22Rv1 (cell line): Measurements from ENCODE around the gene DRD4.

ENCODE experiments used
- H3K27ac ChIP-seq: fragments of 450-650 bp; 2 replicates; pipeline ENCODE4 v1.5.1; 2017
- ZFX ChIP-seq: fragments of 450-650 bp; IDR thresholded peaks from 2 replicates; pipeline ENCODE4 v1.6.1; 2017; ENCODE audit warnings: antibody characterized with exemption, borderline replicate concordance
- TF ChIP-seq, protein P1 (sequence below): fragments of 450-650 bp; IDR thresholded peaks from 2 replicates; pipeline ENCODE4 v1.5.1; 2017; ENCODE audit warnings: mild to moderate bottlenecking

DRD4 gene

DNA sequence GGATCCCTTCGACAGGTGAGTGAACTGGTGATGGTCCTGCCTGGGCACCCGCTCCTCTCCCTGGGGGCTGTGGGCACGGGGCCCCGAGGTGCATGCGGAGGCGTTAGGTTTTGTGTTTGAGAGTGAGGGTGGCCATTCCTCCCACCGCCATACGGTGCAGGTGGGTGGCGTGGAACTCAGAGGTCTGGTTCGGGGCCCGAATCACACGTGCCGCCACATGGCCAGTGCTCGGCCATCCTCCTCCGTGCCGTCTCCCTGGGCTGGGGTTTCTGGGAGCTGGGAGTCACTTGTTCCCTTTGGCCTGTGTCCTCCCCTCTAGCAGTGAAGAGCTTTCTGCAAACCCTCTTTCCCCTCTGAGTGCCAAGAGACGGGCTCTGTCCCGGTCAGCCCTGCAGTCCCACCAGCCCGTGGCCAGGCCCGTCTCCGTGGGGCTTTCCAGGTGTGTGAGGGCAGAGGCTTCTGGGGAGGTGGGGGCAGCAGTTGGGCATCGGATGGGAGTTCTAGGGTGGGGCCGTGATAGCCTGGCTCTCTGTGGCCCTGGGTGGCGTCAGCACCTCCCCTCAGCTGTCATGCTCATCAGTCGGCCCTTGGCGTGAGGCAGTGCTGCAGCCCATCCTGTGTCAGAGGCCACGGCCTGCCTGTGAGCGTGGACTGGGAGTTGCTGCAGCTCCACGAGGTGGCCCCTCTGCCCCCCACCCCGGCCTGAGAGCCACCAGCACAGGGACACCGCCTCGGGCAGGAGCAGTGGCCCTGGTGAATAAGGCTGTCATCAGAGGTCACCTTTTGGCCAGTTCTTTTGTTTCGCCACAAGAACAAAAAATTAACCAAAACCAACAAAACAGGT lies 31.6 kb upstream of the DRD4 start:
- H3K27ac ChIP-seq = 0 out of 2 replicates have a peak overlapping the region, but pooled peaks have one; percentile 17
- TF ChIP-seq, protein P1, sequence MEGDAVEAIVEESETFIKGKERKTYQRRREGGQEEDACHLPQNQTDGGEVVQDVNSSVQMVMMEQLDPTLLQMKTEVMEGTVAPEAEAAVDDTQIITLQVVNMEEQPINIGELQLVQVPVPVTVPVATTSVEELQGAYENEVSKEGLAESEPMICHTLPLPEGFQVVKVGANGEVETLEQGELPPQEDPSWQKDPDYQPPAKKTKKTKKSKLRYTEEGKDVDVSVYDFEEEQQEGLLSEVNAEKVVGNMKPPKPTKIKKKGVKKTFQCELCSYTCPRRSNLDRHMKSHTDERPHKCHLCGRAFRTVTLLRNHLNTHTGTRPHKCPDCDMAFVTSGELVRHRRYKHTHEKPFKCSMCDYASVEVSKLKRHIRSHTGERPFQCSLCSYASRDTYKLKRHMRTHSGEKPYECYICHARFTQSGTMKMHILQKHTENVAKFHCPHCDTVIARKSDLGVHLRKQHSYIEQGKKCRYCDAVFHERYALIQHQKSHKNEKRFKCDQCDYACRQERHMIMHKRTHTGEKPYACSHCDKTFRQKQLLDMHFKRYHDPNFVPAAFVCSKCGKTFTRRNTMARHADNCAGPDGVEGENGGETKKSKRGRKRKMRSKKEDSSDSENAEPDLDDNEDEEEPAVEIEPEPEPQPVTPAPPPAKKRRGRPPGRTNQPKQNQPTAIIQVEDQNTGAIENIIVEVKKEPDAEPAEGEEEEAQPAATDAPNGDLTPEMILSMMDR = no peak
- no peak for TF ChIP-seq ZFX

DNA sequence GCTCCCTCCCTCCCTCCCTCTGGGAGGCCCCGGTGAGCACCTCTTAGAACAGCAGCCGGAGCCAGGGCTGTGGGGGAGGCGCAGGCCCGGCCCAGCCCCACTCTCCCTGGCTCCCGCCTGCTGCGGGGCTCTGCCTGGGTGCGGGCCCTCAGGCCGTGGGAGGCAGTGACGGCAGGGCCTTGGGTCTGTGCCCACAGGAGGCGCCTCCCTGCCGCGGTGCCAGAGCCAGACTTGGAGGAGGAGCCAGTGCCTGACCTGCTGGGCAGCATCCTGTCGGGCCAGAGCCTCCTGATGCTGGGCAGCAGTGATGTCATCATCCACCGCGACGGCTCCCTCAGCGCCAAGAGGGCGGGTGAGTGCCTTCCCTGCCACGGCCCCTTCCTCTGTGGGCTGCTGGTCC lies 30.8 kb upstream of the DRD4 start:
- 0 out of 2 replicates have a peak overlapping the region, but pooled peaks have one; percentile 17 for H3K27ac ChIP-seq
- TF ChIP-seq, protein P1 = no peak
- TF ChIP-seq ZFX = no peak

DNA sequence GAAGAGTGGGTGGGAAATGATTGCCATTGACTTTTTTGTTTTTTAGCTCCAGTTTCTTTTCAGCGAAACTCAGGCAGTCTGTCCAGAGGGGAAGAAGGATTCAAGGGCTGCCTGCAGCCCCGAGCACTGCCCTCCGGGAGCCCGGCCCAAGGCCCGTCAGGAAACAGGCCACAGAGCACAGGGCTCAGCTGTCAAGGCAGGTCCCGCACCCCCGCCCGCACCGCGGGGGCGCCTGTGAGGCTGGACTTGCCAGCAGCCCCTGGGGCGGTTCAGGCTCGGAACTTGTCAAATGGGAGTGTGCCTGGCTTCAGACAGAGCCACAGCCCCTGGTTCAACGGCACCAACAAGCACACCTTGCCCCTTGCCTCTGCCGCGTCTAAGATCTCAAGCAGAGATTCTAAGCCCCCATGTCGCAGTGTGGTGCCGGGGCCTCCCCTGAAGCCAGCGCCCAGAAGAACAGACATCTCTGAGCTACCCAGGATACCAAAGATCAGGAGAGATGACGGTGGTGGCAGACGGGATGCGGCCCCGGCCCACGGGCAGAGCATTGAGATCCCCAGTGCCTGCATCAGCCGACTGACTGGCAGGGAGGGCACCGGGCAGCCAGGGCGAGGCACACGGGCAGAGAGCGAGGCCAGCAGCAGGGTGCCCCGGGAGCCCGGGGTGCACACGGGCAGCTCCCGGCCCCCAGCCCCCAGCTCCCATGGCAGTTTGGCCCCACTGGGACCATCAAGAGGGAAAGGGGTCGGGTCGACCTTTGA lies 29.9 kb upstream of the DRD4 start:
- 0 out of 2 replicates have a peak overlapping the region, but pooled peaks have one; percentile 17 for H3K27ac ChIP-seq
- TF ChIP-seq ZFX = no peak
- TF ChIP-seq, protein P1 = no peak

DNA sequence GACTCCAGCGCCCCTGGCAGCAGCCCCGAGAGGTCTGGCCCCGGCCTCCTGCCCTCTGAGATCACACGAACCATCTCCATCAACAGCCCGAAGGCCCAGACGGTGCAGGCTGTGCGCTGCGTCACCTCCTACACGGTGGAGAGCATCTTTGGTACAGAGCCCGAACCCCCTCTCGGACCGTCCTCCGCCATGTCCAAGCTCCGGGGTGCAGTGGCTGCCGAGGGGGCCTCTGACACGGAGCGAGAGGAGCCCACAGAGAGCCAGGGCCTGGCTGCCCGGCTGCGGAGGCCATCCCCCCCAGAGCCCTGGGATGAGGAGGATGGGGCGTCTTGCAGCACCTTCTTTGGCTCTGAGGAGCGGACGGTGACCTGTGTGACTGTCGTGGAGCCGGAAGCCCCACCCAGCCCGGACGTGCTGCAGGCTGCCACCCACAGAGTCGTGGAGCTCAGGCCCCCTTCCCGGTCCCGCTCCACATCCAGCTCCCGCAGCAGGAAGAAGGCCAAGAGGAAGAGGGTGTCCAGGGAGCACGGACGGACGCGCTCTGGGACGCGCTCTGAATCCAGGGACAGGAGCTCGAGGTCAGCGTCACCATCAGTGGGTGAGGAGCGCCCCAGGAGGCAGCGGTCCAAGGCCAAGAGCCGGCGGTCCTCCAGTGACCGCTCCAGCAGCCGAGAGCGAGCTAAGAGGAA lies 29.0 kb upstream of the DRD4 start:
- no peak for TF ChIP-seq ZFX
- TF ChIP-seq, protein P1 = no peak

DNA sequence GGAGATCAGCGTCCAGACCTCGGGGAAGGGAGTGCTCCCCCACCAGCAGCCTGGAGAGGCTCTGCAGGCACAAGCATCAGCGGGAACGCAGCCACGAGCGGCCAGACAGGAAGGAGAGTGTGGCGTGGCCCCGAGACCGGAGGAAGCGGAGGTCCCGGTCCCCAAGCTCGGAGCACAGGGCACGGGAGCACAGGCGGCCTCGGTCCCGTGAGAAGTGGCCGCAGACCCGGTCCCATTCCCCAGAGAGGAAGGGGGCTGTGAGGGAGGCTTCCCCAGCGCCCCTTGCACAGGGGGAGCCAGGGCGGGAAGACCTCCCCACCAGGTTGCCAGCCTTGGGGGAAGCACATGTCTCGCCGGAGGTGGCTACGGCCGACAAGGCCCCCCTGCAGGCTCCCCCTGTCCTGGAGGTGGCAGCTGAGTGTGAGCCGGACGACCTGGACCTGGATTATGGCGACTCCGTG lies 28.2 kb upstream of the DRD4 start:
- TF ChIP-seq, protein P1 = no peak
- TF ChIP-seq ZFX = no peak
- no peak overlapping the region for H3K27ac ChIP-seq

More for the DNA sequence above, 29.0 kb upstream of the DRD4 start:
- H3K27ac ChIP-seq = no peak overlapping the region

DNA sequence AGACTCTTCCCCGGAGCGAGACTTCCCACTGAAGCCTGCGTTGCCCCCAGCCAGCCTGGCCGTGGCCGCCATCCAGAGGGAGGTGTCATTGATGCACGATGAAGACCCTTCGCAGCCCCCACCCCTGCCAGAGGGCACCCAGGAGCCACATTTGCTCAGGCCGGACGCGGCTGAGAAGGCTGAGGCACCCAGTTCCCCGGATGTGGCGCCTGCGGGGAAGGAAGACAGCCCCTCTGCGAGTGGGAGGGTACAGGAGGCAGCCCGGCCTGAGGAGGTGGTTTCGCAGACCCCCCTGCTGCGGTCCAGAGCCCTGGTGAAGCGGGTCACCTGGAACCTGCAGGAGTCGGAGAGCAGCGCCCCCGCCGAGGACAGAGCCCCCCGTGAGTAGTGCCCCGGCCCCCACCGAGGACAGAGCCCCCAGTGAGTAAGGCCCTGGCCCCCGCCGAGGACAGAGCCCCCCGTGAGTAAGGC lies 27.7 kb upstream of the DRD4 start:
- TF ChIP-seq, protein P1 = no peak
- TF ChIP-seq ZFX = no peak
- no peak overlapping the region for H3K27ac ChIP-seq
